Measurements from ENCODE around the gene KPNA5.
"Not testable (repeated sequence)": the region's sequence is repeated elsewhere in the genome, so short reads cannot be mapped to it uniquely, and the experiment has no call there.

The KPNA5 gene

GRCh38 chr6:116714296-116714695 lies 33.3 kb downstream of the KPNA5 start:
- no peak for TF ChIP-seq CTCF (IDR thresholded peaks at IDR 0.05)
- TF ChIP-seq ZFX (IDR thresholded peaks at IDR 0.05; ENCODE audit: borderline replicate concordance), result no peak

GRCh38 chr6:116714761-116715160 lies 33.8 kb downstream of the KPNA5 start:
- TF ChIP-seq CTCF (IDR thresholded peaks at IDR 0.05) (no peak), ZFX (IDR thresholded peaks at IDR 0.05; ENCODE audit: borderline replicate concordance) (no peak)
- no peak overlapping the region for H3K27ac ChIP-seq

More at GRCh38 chr6:116714296-116714695, 33.3 kb downstream of the KPNA5 start:
- H3K27ac ChIP-seq, result no peak overlapping the region

GRCh38 chr6:116726947-116727346 lies 45.9 kb downstream of the KPNA5 start:
- TF ChIP-seq ZFX (IDR thresholded peaks at IDR 0.05; ENCODE audit: borderline replicate concordance) (no peak), CTCF (IDR thresholded peaks at IDR 0.05) (no peak)
- H3K27ac ChIP-seq, result no peak overlapping the region

GRCh38 chr6:116730513-116730912 lies 49.5 kb downstream of the KPNA5 start:
- H3K27ac ChIP-seq, result no peak overlapping the region
- TF ChIP-seq CTCF (IDR thresholded peaks at IDR 0.05) (no peak), ZFX (IDR thresholded peaks at IDR 0.05; ENCODE audit: borderline replicate concordance) (no peak)

DNA sequence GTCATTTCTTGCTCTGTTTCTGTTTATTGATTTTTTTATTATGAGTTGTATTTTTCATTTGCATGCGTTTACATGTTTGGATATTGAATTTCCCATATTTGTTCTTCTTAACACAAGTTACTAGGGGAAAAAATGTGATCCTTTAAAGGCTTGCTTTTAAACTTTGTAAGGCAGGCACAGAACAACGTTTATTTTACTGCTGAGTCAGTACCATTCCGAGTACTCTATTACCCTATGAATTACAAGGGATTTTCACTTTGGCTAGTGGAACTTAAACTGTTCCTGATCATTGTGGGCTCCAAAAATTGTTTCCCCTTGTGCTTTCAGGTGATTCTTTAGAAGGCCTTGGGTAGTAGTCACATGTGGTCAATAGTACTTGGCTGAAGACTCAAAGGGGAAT lies 56.0 kb downstream of the KPNA5 start:
- no peak overlapping the region for H3K27ac ChIP-seq
- TF ChIP-seq CTCF (IDR thresholded peaks at IDR 0.05) (no peak), ZFX (IDR thresholded peaks at IDR 0.05; ENCODE audit: borderline replicate concordance) (no peak)

- H3K27ac ChIP-seq, result not testable (repeated sequence)
Observed at GRCh38 chr6:116740486-116740885, 59.5 kb downstream of the KPNA5 start.

DNA sequence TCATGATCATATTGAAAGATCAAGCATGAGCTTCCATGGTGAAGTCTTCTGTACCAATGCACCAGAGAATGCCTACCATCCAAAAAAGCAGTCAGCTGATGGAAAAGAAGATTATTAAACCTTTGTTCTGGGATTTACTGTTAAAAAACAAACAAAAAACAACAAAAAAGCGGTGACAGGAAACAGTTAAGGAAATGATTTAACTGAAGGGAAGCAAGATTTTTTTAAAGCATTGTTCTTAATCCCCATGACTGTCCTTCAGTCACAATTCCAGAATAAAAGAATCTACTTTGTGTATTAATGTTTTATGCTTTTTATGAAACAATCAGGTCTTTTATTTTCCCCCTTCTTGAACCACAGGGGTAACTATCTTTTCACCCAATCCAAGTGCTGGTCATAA lies 60.6 kb downstream of the KPNA5 start:
- no peak for TF ChIP-seq CTCF (IDR thresholded peaks at IDR 0.05)
- no peak for TF ChIP-seq ZFX (IDR thresholded peaks at IDR 0.05; ENCODE audit: borderline replicate concordance)
- H3K27ac ChIP-seq, result no peak overlapping the region

- TF ChIP-seq ZFX (IDR thresholded peaks at IDR 0.05; ENCODE audit: borderline replicate concordance), result no peak
- no peak for TF ChIP-seq CTCF (IDR thresholded peaks at IDR 0.05)
- H3K27ac ChIP-seq, result no peak overlapping the region
Observed at GRCh38 chr6:116745176-116745575, 64.2 kb downstream of the KPNA5 start.

Data from 22Rv1 (cell line).